NCI-H1694 treated with DMSO at 0.1 percent for 48 hours (cell line): ENCODE measurements around the gene HK2.

Experiments used
- DNase-seq: peaks from one replicate; lab custom pipeline; 2025; lab: John Stamatoyannopoulos, UW

Gene HK2

GRCh38 chr2:74857215-74857614, 23.3 kb downstream of the HK2 start:
- DNase-seq = no peak

GRCh38 chr2:74857725-74858124, 23.8 kb downstream of the HK2 start:
- no peak for DNase-seq

- no peak for DNase-seq
Measured at GRCh38 chr2:74858281-74858680, 24.4 kb downstream of the HK2 start.

GRCh38 chr2:74860079-74860478, 26.2 kb downstream of the HK2 start:
- no peak for DNase-seq

GRCh38 chr2:74860521-74860920, 26.6 kb downstream of the HK2 start:
- DNase-seq = no peak

- no peak for DNase-seq
Measured at GRCh38 chr2:74861531-74861930, 27.6 kb downstream of the HK2 start.

- DNase-seq = peak; percentile 82
Measured at GRCh38 chr2:74862020-74862964, 28.4 kb downstream of the HK2 start.

- DNase-seq = no peak
Measured at GRCh38 chr2:74863802-74864248, 29.9 kb downstream of the HK2 start.

- no peak for DNase-seq
Measured at GRCh38 chr2:74864728-74865722, 31.1 kb downstream of the HK2 start.

- no peak for DNase-seq
Measured at GRCh38 chr2:74865770-74866674, 32.1 kb downstream of the HK2 start.

- no peak for DNase-seq
Measured at GRCh38 chr2:74867841-74868658, 34.1 kb downstream of the HK2 start.

- DNase-seq = no peak
Measured at GRCh38 chr2:74869517-74869916, 35.6 kb downstream of the HK2 start.

GRCh38 chr2:74870951-74871350, 37.0 kb downstream of the HK2 start:
- DNase-seq = no peak

GRCh38 chr2:74871414-74871813, 37.5 kb downstream of the HK2 start:
- DNase-seq = no peak

- no peak for DNase-seq
Measured at GRCh38 chr2:74872389-74872836, 38.5 kb downstream of the HK2 start.

- no peak for DNase-seq
Measured at GRCh38 chr2:74873012-74873665, 39.2 kb downstream of the HK2 start.

- no peak for DNase-seq
Measured at GRCh38 chr2:74873678-74874640, 40.0 kb downstream of the HK2 start.

- peak; percentile 65 for DNase-seq
Measured at GRCh38 chr2:74876081-74876886, 42.4 kb downstream of the HK2 start.
